H1 (cell line): ENCODE results near the gene AGBL4. TPM values are rescaled to one million over a fixed set of nuclear protein-coding genes. Genes with fewer than 3 reads are reported as not detected.

Experiments used
- CTCF ChIA-PET: fragments of 300-600 bp; sonication (Branson Sonifier 250); formaldehyde crosslinking; loops from one replicate; lab custom pipeline; 2021; ENCODE audit not compliant: partially characterized antibody; lab: Charles Lee
- POLR2A ChIA-PET: fragments of 300-600 bp; sonication (Branson Sonifier 250); formaldehyde crosslinking; loops from one replicate; lab custom pipeline; 2021; ENCODE audit warnings: inconsistent platforms; ENCODE audit not compliant: partially characterized antibody; lab: Charles Lee
- DNase-seq, 2 experiments: peaks; one replicate each; pipeline versions ENCODE4 v3.0.0 to v3.0.0-alpha.2; 2010 to 2022; ENCODE audit warnings: low spot score in 2 of 2, low read depth in 1 of 2, mixed read lengths in 1 of 2
- FAIRE-seq: peaks from 2 replicates; lab custom pipeline; 2011; peaks lifted over from hg19 to GRCh38; lab: Jason Lieb, UNC
- H2AFZ ChIP-seq: 2 replicates; pipeline ENCODE4 v1.8.1; 2012; ENCODE audit warnings: low read length, inconsistent platforms
- H2AK5ac ChIP-seq: 2 replicates; pipeline ENCODE4 v1.6.1; 2013; ENCODE audit warnings: low read depth, low read length
- H2BK120ac ChIP-seq: replicated peaks from 2 replicates; pipeline ENCODE3; 2013; ENCODE audit warnings: low read depth, low read length, inconsistent platforms
- H2BK12ac ChIP-seq: 2 replicates; pipeline ENCODE4 v1.6.1; 2013; ENCODE audit warnings: low read depth, low read length
- H2BK15ac ChIP-seq: 2 replicates; pipeline ENCODE4 v1.6.1; 2013; ENCODE audit warnings: low read length
- H2BK20ac ChIP-seq: 2 replicates; pipeline ENCODE4 v1.6.1; 2013; ENCODE audit warnings: low read length
- H2BK5ac ChIP-seq: 2 replicates; pipeline ENCODE4 v1.6.1; 2013; ENCODE audit warnings: low read depth, low read length
- H3K14ac ChIP-seq: 2 replicates; pipeline ENCODE4 v1.6.1; 2013; ENCODE audit warnings: inconsistent platforms; ENCODE audit not compliant: insufficient read length
- H3K18ac ChIP-seq: 2 replicates; pipeline ENCODE4 v1.6.1; 2013; ENCODE audit warnings: low read length; ENCODE audit errors: extremely low read depth
- H3K23ac ChIP-seq: 2 replicates; pipeline ENCODE4 v1.6.1; 2013; ENCODE audit warnings: inconsistent platforms; ENCODE audit not compliant: insufficient read length
- H3K23me2 ChIP-seq: 2 replicates; pipeline ENCODE4 v1.6.1; 2013; ENCODE audit warnings: low read depth, low read length
- H3K27ac ChIP-seq: 2 replicates; pipeline ENCODE4 v1.6.1; 2011; ENCODE audit warnings: low read depth, low read length, inconsistent platforms
- H3K27me3 ChIP-seq, 4 experiments: replicated peaks in 1 of 4; 1 replicate in 1 of 4; 2 replicates in 3 of 4; pipeline versions ENCODE4 v1.6.1 to v1.8.1; 2011 to 2013; ENCODE audit warnings: low read length in 3 of 4, mild to moderate bottlenecking in 3 of 4, inconsistent platforms in 2 of 4, mixed read lengths in 2 of 4, moderate library complexity in 1 of 4; ENCODE audit not compliant: control insufficient read depth in 3 of 4, insufficient read depth in 3 of 4; ENCODE audit errors: extremely low read depth in 1 of 4
- H3K36me3 ChIP-seq, 4 experiments: 2 replicates each; pipeline versions ENCODE4 v1.6.1 to v1.8.1; 2011 to 2013; ENCODE audit warnings: mild to moderate bottlenecking in 4 of 4, low read length in 3 of 4, moderate library complexity in 2 of 4, control low read depth in 1 of 4, inconsistent platforms in 1 of 4; ENCODE audit not compliant: insufficient read depth in 4 of 4, control insufficient read depth in 2 of 4
- H3K4ac ChIP-seq: replicated peaks from 2 replicates; pipeline ENCODE3; 2013; ENCODE audit warnings: low read length, low read depth, mixed read lengths, inconsistent platforms; ENCODE audit not compliant: insufficient read length
- H3K4me1 ChIP-seq, 4 experiments: replicated peaks in 1 of 4; 1 replicate in 1 of 4; 2 replicates in 3 of 4; pipeline versions ENCODE4 v1.6.1 to v1.8.1; 2011 to 2013; ENCODE audit warnings: low read length in 3 of 4, inconsistent platforms in 2 of 4, mixed read lengths in 1 of 4; ENCODE audit not compliant: insufficient read depth in 4 of 4, control insufficient read depth in 3 of 4
- H3K4me2 ChIP-seq, 2 experiments: 2 replicates each; pipeline versions ENCODE4 v1.6.1 to v1.8.1; 2011 to 2013; ENCODE audit warnings: low read depth in 2 of 2, low read length in 2 of 2, control low read depth in 1 of 2, inconsistent platforms in 1 of 2, mild to moderate bottlenecking in 1 of 2; ENCODE audit not compliant: insufficient read depth in 1 of 2
- H3K4me3 ChIP-seq, 4 experiments: fragments of 200-600, 300-600 bp in 1 of 4; sonication (generic), shearing (Covaris generic), sonication (Bioruptor Twin) in 1 of 4; 2 replicates each; pipeline versions ENCODE4 v1.5.1 to v1.8.1; 2011 to 2016; ENCODE audit warnings: low read length in 4 of 4, low read depth in 3 of 4, control low read depth in 2 of 4, inconsistent platforms in 2 of 4, mild to moderate bottlenecking in 2 of 4, mixed read lengths in 1 of 4, moderate library complexity in 1 of 4; ENCODE audit not compliant: insufficient read depth in 2 of 4; ENCODE audit errors: extremely low read depth in 1 of 4
- H3K56ac ChIP-seq: replicated peaks from 2 replicates; pipeline ENCODE3; 2013; ENCODE audit warnings: low read depth, mild to moderate bottlenecking, mixed read lengths, low read length, inconsistent platforms; ENCODE audit not compliant: insufficient read length
- H3K79me1 ChIP-seq: 2 replicates; pipeline ENCODE4 v1.6.1; 2013; ENCODE audit warnings: low read depth, low read length, control low read depth
- H3K79me2 ChIP-seq, 2 experiments: 2 replicates each; pipeline versions ENCODE4 v1.6.1 to v1.8.1; 2012 to 2013; ENCODE audit warnings: low read length in 2 of 2, mild to moderate bottlenecking in 2 of 2, inconsistent platforms in 1 of 2; ENCODE audit not compliant: insufficient read depth in 2 of 2, control insufficient read depth in 1 of 2
- H3K9ac ChIP-seq, 4 experiments: replicated peaks in 1 of 4; 1 replicate in 1 of 4; 2 replicates in 3 of 4; pipeline versions ENCODE4 v1.6.1 to v1.8.1; 2011 to 2013; ENCODE audit warnings: low read depth in 3 of 4, low read length in 3 of 4, control low read depth in 2 of 4, mild to moderate bottlenecking in 2 of 4, moderate library complexity in 2 of 4, inconsistent platforms in 1 of 4; ENCODE audit errors: extremely low read depth in 1 of 4
- H3K9me3 ChIP-seq, 2 experiments: 2 replicates each; pipeline versions ENCODE4 v1.6.1 to v1.8.1; 2012 to 2013; ENCODE audit warnings: mild to moderate bottlenecking in 2 of 2, moderate library complexity in 2 of 2, control low read depth in 1 of 2, inconsistent platforms in 1 of 2, low read depth in 1 of 2, low read length in 1 of 2, mixed read lengths in 1 of 2; ENCODE audit not compliant: insufficient read depth in 2 of 2
- H4K20me1 ChIP-seq, 2 experiments: replicated peaks in 1 of 2; 2 replicates each; pipeline versions ENCODE3 to v1.8.1; 2011 to 2013; ENCODE audit warnings: inconsistent platforms in 2 of 2, low read length in 2 of 2, mild to moderate bottlenecking in 1 of 2; ENCODE audit not compliant: insufficient read depth in 2 of 2, control insufficient read depth in 1 of 2
- H4K5ac ChIP-seq: 2 replicates; pipeline ENCODE4 v1.6.1; 2013; ENCODE audit warnings: low read length, low read depth, mixed read lengths, inconsistent platforms; ENCODE audit not compliant: insufficient read length
- H4K8ac ChIP-seq: 2 replicates; pipeline ENCODE4 v1.8.0; 2013; ENCODE audit warnings: mild to moderate bottlenecking, moderate library complexity, low read length, inconsistent platforms; ENCODE audit not compliant: insufficient read depth; ENCODE audit errors: extremely low read depth
- H4K91ac ChIP-seq: replicated peaks from 2 replicates; pipeline ENCODE3; 2013; ENCODE audit warnings: low read length, mixed read lengths, inconsistent platforms; ENCODE audit not compliant: insufficient read length
- ASH2L ChIP-seq: fragments of 200-600, 300-600 bp; sonication (generic); IDR thresholded peaks from one replicate; pipeline ENCODE4 v1.7.1; 2017; ENCODE audit warnings: low read length
- CBX8 ChIP-seq: fragments of 300-800, 300-1000 bp; sonication (generic); IDR thresholded peaks from 2 replicates; pipeline ENCODE4 v1.7.1; 2016; ENCODE audit warnings: low read depth, low read length, borderline replicate concordance
- CEBPB ChIP-seq: IDR thresholded peaks from 2 replicates; pipeline ENCODE4 v1.6.1; 2012; ENCODE audit warnings: low read depth, low read length
- CHD1 ChIP-seq: IDR thresholded peaks from 2 replicates; pipeline ENCODE4 v1.6.1; 2012; ENCODE audit warnings: low read depth, low read length, improper control_type of control experiment
- FOSL1 ChIP-seq: IDR thresholded peaks from 2 replicates; pipeline ENCODE4 v1.6.1; 2011; ENCODE audit warnings: mild to moderate bottlenecking, low read depth, low read length, moderate library complexity; ENCODE audit not compliant: insufficient read depth
- PHF8 ChIP-seq: fragments of 200-600 bp; sonication (generic); conservative IDR thresholded peaks from 2 replicates; pipeline ENCODE4 v1.7.1; 2012; ENCODE audit warnings: low read depth, mild to moderate bottlenecking, inconsistent platforms, low read length, moderate library complexity
- POLR2AphosphoS5 ChIP-seq: IDR thresholded peaks from 2 replicates; pipeline ENCODE4 v1.6.1; 2011; ENCODE audit warnings: low read depth, low read length
- RBBP5 ChIP-seq: IDR thresholded peaks from 2 replicates; pipeline ENCODE4 v1.7.1; 2012; ENCODE audit warnings: low read depth, mild to moderate bottlenecking, inconsistent platforms, low read length, moderate library complexity, borderline replicate concordance
- SRF ChIP-seq: IDR thresholded peaks from 2 replicates; pipeline ENCODE4 v1.6.1; 2011; ENCODE audit warnings: mild to moderate bottlenecking, low read depth, low read length, moderate library complexity
- WGBS, 2 experiments: shearing (Covaris generic) in 1 of 2; methylation state at CpG; one replicate each; pipeline versions ENCODE4 v1.1.6 to v1.1.7; 2013 to 2015; ENCODE audit warnings: low lambda C conversion rate in 2 of 2, mixed read lengths in 2 of 2, inconsistent platforms in 1 of 2, low coverage in 1 of 2, missing lambda C conversion rate in 1 of 2; ENCODE audit not compliant: insufficient replicate concordance in 2 of 2, insufficient coverage in 1 of 2, insufficient read length in 1 of 2; ENCODE audit errors: extremely low coverage in 1 of 2, missing lambda C conversion rate in 1 of 2; 5-methylcytosine and 5-hydroxymethylcytosine counted together
- polyA plus RNA-seq, 7 experiments: library from polyadenylated mRNA; depleted of rRNA in 3 of 7; stranded (reverse) in 5 of 7; unstranded in 2 of 7; fragments of >200 nt in 5 of 7; fragments of 200-250 nt in 2 of 7; gene quantifications; 1 replicate in 5 of 7; 2 replicates in 1 of 7; 4 replicates in 1 of 7; pipeline versions ENCODE4 v1.2.1 to v1.2.3, GENCODE V29; 2011 to 2013; ENCODE audit warnings: missing spikeins in 2 of 7, mixed read lengths in 2 of 7
- total RNA-seq: library from RNA; stranded (reverse); fragmentation: NEBNext Ultra II Directional; extraction: Animal tissue kit (Norgen Biotek cat#: 25700); gene quantifications from 2 replicates; pipeline ENCODE4 v1.2.1, GENCODE V29; 2021
- TF ChIP-seq, protein P1 (sequence below): IDR thresholded peaks from 2 replicates; pipeline ENCODE4 v1.6.1; 2012; ENCODE audit warnings: low read length, inconsistent platforms
- TF ChIP-seq, protein P2 (sequence below): IDR thresholded peaks from 2 replicates; pipeline ENCODE4 v1.6.1; 2011; ENCODE audit warnings: low read depth, mild to moderate bottlenecking, low read length; ENCODE audit not compliant: insufficient read depth

The AGBL4 gene
- total and polyA plus RNA-seq, 2 of the 8 experiments (the other 6 are each of a cell fraction or from before 2014, with no cell fraction given), result 0.41 to 0.45 TPM

DNA sequence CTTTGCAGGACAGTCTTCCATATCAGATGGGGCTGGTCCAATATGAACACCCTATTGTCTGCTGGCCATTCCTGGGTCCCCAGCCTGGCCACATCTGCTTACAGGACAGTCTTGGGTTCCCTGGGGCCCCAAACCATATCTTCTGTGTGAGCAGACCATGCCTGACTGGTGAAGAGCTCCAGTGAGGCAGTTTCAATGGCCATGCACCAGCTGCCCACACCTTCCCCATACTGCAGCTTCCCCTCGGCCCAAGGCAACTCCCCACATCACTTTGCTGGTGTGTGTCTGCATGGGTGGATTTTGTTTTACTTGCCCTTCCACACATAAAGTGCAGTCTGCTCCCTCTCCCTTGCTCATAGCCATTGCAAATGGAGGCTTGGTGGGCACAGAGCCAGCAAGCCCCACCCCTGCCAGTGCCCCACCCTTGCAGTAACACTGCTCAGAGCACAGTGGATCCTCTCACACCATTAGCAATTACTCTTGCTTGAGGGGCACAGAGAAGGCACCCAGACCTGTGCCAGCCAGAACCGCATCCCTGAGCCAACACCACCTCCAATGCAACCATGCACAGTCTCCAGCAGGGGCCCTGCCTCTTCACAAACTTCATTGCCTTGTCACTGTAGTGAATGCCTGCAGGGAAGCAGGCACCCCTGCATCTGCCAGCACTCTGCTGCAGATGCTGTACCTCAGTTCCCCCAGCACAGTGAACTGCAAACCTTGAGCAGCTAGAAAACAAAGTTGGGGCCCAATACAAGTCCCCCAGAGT is 772.6 kb downstream of the AGBL4 start:
- no peak overlapping the region for H3K9ac ChIP-seq
- no peak overlapping the region for H2BK5ac ChIP-seq
- POLR2A ChIA-PET, result no interaction called here
- no peak for DNase-seq
- H2BK20ac ChIP-seq, result no peak overlapping the region
- no peak overlapping the region for H3K4ac ChIP-seq
- H3K4me2 ChIP-seq, result no peak overlapping the region
- no peaks in the 10 kb centered on the region for H3K79me1 ChIP-seq
- no peak overlapping the region; the same call in 1 of the 2 replicates for H4K8ac ChIP-seq
- peaks cover 66 to 71% of the 10 kb centered on the region in 2 experiments for H3K9me3 ChIP-seq
- no peak overlapping the region for H2AFZ ChIP-seq
- H3K56ac ChIP-seq, result no peak overlapping the region
- WGBS, 2 experiments, result 83% methylated on average over 1 of the region's 2 CpGs; no CpG with 5 or more reads in 1 of the 2 experiments
- no peak overlapping the region for H2BK120ac ChIP-seq
- no peaks in the 10 kb centered on the region; a peak in 1 of 8 replicates for H3K36me3 ChIP-seq
- FAIRE-seq, result no peak
- H3K14ac ChIP-seq, result no peak overlapping the region
- H4K20me1 ChIP-seq, result no peaks in the 10 kb centered on the region
- CTCF ChIA-PET, result no interaction called here
- no peak overlapping the region for H2AK5ac ChIP-seq
- no peak overlapping the region for H3K4me3 ChIP-seq
- H3K79me2 ChIP-seq, result no peaks in the 10 kb centered on the region
- no peak overlapping the region for H4K5ac ChIP-seq
- no peak overlapping the region for H2BK15ac ChIP-seq
- no peaks in the 10 kb centered on the region for H3K4me1 ChIP-seq
- no peaks in the 10 kb centered on the region for H3K27me3 ChIP-seq
- H3K18ac ChIP-seq, result no peak overlapping the region
- no peak overlapping the region for H3K27ac ChIP-seq
- no peak overlapping the region for H3K23ac ChIP-seq
- H3K23me2 ChIP-seq, result no peaks in the 10 kb centered on the region
- no peak overlapping the region for H2BK12ac ChIP-seq
- H4K91ac ChIP-seq, result no peak overlapping the region
- TF ChIP-seq, protein P1, sequence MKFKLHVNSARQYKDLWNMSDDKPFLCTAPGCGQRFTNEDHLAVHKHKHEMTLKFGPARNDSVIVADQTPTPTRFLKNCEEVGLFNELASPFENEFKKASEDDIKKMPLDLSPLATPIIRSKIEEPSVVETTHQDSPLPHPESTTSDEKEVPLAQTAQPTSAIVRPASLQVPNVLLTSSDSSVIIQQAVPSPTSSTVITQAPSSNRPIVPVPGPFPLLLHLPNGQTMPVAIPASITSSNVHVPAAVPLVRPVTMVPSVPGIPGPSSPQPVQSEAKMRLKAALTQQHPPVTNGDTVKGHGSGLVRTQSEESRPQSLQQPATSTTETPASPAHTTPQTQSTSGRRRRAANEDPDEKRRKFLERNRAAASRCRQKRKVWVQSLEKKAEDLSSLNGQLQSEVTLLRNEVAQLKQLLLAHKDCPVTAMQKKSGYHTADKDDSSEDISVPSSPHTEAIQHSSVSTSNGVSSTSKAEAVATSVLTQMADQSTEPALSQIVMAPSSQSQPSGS, result no peak
- TF ChIP-seq POLR2AphosphoS5, result no peak
- no peak for TF ChIP-seq CEBPB
- no peak for TF ChIP-seq PHF8
- no peak for TF ChIP-seq ASH2L
- no peak for TF ChIP-seq FOSL1
- TF ChIP-seq CBX8, result no peak
- TF ChIP-seq, protein P2, sequence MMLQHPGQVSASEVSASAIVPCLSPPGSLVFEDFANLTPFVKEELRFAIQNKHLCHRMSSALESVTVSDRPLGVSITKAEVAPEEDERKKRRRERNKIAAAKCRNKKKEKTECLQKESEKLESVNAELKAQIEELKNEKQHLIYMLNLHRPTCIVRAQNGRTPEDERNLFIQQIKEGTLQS, result no peak
- no peak for TF ChIP-seq CHD1
- TF ChIP-seq RBBP5, result no peak
- no peak for TF ChIP-seq SRF
